Measurements from ENCODE around the gene CD247.

CD247 gene

DNA sequence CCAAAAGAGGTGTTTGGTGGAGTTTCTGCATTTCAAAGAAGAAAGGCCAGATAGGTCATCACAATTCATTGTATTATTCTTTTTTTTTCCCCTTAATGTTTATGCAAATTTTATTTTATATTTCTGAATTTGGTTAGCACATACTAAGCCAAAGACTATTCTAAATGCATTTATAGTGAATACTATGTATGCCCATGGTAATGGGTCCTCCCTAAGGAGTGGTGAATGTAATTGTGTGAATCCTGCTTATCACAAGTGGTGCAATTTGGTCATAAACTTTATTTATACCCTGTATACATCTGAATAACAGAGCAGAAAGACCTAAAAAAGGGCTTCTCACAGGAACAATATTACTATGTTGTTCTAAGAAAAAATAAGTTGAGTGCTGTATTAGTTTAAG is 99.1 kb downstream of the CD247 start:
- no peak overlapping the region for H3K4me3 ChIP-seq (ENCODE audit: low read depth, low read length)

DNA sequence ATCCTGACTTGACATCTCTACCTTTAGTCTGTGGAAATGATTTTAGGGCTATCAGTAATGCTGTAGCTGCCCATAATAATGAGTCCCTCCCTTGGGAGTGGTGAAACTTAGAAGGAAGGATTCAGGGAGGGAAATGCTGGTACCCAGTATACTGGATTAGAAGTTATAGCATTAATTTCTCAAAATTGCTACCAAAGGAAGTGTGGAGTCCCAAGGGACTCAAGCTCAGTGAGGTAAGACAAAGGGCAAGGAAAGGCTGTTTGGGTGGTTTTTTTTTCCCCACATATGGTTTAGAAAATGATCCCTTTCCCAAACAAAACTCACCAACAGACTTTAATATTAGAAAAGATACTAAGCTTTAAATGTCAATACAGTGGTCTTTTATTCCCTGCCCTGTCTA is 99.9 kb downstream of the CD247 start:
- no peak overlapping the region for H3K4me3 ChIP-seq (ENCODE audit: low read depth, low read length)

DNA sequence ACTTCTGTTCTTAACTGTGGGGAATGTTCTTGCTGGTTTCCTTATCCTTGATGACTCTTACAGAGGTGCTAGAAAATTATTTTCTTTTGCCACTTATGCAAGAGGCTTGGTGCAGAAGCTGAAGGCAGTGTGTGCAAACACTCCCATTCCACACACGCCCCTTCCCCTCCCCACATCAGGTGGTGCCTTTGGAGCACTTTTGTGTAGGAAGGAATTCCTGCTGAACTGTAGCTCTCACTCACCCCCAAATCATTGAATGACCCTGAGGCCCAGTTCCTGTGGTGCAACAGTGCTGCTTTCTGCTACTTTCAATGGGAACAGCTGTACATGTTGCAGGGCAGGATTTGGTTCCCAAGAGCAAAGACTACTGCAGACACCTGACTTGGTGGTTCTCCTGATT is 101.8 kb downstream of the CD247 start:
- no peak overlapping the region for H3K4me3 ChIP-seq (ENCODE audit: low read depth, low read length)

DNA sequence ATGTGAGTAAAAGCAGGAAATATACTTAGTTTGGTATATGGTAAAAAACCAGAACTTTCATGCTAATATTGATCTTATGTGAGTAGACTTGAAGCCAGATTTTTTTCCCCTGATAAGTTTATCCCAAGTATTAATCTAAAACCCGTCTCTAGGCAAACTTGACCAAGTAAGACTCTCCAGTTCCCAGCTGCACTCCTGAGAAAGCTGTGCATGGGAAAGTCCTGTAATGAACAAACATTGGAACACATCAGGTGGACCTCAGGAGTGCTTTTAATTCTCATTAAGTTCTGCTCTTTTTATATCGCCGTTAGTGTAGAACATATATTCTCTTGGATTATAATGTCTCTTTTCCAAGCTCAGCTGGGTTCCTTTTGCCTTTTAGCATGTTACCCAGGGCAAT is 105.0 kb downstream of the CD247 start:
- no peak overlapping the region for H3K4me3 ChIP-seq (ENCODE audit: low read depth, low read length)

DNA sequence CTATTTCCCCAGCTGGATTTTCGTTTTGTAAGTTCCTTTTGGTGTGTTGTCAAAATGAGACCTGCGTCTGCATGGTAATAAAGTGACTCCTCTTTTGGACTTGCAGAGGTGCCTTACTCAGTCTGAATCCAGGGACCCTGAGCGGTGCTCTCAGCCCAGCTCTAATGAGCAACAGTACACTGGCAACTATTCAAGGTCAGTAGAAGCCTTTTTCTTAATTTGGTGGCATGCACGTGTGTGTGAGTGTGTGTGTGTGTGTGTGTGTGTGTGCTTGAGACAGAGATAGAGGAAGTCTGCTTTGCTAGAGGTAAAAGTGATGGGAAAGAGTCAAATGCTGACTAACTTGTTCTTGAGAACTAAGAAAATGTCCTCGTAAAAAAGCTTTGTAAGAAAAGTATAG is 105.4 kb downstream of the CD247 start:
- H3K4me3 ChIP-seq (ENCODE audit: low read depth, low read length) = no peak overlapping the region

- no peak overlapping the region for H3K4me3 ChIP-seq (ENCODE audit: low read depth, low read length)
Observed at GRCh38 chr1:167412072-167412471, 106.3 kb downstream of the CD247 start.

DNA sequence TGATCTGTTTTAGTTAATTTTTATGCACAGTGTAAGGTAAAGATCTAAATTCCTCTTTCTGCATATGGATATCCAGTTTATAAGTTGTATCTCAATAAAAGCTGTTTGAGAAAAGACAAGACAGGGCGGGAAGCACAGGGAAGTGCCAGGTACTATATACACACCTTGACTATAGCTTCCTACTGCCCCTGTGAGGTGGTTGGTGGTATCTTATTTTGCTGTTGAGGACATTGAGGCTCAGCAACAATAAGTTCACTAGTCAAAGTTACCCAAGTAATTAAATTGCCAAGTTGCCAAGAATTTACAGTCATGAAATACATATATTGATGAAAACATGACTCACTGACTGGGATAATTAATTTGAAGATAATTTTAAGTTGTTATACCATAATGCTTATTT is 109.1 kb downstream of the CD247 start:
- H3K4me3 ChIP-seq (ENCODE audit: low read depth, low read length) = no peak overlapping the region

DNA sequence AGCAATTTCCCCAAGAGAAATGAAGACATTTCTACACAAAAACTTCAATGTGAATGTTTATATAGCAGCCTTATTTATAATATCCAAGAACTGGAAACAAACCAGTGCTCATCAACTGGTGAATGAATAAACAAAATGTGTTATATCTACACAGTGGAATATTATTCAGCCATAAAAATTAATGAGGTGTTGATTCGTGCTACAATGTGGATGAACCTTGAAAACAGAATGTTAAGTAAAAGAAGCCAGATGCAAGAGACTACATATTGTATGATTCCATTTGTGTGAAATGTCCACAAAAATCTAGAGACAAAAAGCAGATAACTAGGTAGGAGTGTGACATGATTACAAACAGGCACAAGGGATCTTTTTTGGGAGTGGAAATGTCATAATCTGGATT is 110.0 kb downstream of the CD247 start:
- no peak overlapping the region for H3K4me3 ChIP-seq (ENCODE audit: low read depth, low read length)

DNA sequence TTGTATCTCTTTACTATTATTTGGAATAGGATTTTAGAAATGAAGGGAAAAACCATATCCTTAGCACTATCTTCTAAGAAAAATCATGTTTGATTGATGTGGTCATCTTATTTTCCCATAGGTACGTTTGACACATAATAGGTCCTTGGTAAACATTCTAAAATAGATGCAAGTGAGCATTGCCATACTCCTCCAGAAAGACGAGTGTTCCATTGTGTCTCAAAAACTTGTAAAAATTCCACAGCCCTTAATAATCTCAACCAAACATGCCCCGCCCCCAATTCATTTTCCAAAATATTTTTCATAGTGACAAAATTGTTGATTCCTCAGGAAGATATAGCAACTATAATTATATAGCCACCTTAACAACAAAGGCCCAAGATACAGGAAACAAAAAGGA is 113.4 kb downstream of the CD247 start:
- H3K4me3 ChIP-seq (ENCODE audit: low read depth, low read length) = no peak overlapping the region

GRCh38 chr1:167404161-167404888 is 114.0 kb downstream of the CD247 start:
- H3K4me3 ChIP-seq (ENCODE audit: low read depth, low read length) = no peak overlapping the region

DNA sequence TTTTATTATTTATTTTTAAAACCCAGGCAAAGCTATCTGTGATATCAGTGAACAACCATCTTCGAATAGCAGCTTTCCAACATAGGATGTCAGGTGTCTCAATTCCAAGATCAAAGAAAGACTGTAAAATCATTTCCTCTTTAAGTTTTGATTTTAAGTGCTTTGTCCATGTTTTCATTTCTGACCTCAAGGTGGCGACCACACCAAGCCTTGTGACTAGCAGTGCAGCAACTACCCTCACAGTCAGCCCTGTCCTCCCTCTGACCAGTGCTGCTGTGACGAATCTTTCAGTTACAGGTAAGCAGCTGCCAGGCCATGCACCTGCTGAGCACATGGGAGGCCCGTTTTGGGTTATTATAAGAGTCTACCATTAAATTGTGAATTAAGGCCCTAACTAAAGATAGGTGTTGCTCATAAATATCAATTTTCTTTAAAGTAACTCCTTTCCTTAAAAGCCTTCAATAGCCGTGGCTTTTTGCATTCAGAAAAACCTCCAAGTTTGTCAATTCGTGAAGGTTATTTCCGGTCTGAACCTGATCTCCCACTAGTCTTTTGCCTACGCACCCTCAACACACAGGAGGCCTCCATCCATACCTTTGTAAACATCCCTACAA is 117.0 kb downstream of the CD247 start:
- H3K4me3 ChIP-seq (ENCODE audit: low read depth, low read length) = no peak overlapping the region

DNA sequence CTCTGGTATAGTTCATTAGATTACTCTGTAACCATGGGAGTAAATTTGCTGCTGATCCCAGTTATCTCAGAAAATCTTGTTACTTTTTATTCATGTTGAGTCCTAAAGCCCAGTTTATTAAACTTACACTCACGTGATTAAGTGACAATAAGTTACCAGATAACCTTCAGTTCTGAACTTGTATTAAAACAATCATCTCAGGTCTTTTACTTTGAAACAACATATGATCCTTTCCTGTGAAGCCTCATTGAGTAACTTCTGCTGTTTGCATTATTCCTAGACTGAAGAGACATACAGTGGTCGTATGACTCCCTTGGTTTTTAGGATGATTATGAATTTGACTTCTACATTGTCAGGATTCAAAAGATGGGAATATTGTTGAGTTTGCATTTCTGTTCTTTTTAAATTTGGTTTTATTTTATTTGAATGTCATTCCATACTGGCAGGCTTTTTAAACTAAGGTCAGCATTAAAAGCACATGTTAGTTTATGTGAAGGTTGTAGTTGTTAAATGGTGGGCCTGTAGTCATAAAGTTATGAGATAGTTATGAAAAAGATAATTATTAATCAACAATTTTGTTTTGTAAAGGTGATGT is 117.9 kb downstream of the CD247 start:
- H3K4me3 ChIP-seq (ENCODE audit: low read depth, low read length) = no peak overlapping the region

GRCh38 chr1:167392200-167392696 is 126.1 kb downstream of the CD247 start:
- no peak overlapping the region for H3K4me3 ChIP-seq (ENCODE audit: low read depth, low read length)

- no peak overlapping the region for H3K4me3 ChIP-seq (ENCODE audit: low read depth, low read length)
Observed at GRCh38 chr1:167388976-167389375, 129.4 kb downstream of the CD247 start.

GRCh38 chr1:167387251-167387910 is 130.9 kb downstream of the CD247 start:
- no peak overlapping the region for H3K4me3 ChIP-seq (ENCODE audit: low read depth, low read length)

All from iPS-11a (cell line).